ENCODE data around the gene KIAA2012.

The KIAA2012 gene

DNA sequence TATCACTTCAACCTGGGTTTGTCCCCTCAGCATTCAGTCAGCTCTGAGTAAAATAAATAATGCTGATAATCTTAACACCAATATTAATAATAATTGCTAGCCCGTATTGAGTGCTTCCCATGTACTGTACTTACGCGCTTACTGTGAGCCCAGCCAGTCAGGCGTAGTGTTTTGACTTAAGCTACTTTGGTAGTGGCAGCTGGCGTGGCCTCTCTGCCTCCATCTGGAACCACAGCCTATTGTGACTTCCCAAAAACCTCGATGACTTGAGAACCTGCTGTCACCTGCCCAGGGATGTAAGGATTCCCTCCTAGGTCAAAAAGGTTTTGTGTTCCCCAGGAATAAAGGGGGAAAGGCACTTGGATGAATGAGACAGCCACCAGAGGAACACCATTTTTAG, 112.1 kb downstream of the KIAA2012 start:
- TF ChIP-seq ARNTL (CRISPR knock-in tag; IDR thresholded peaks at IDR 0.05; ENCODE audit: borderline replicate concordance, low read depth) (no peak), OSR1 (CRISPR knock-in tag; IDR thresholded peaks at IDR 0.05) (no peak), ISL1 (CRISPR knock-in tag; IDR thresholded peaks at IDR 0.05) (no peak), ZNF565 (CRISPR knock-in tag; conservative IDR thresholded peaks at IDR 0.05; ENCODE audit: low read depth) (no peak)
- ATAC-seq, result peak; percentile 42

DNA sequence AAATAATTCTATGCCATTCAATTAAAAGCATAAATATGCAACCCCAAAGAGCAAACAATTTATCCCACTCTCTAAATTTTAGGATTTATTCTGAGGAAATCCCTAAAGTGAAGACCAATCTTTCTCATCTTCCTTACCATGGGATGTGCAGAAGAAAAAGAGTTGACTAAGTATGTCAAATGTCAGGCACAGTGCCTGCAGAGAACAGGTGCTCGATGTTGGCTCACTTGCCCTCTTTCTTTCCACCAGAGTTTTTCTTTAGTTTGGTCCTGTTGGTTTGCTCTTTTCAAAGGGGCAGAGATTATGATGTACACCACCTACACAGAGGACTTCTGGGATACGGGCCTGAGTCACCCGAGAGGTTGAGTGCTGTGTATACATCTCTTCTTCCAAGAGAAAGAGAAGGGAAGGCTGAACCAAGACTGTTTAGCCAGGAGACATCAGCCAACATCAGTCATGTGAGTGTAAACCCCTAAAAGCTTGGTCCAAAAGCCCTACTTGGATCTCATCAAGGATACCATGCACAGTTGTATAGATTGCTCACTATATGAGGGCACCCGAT, 113.7 kb downstream of the KIAA2012 start:
- ATAC-seq, result no peak
- no peak for TF ChIP-seq ZC3H10 (CRISPR knock-in tag; IDR thresholded peaks at IDR 0.05)
- TF ChIP-seq TCF4 (CRISPR knock-in tag; IDR thresholded peaks at IDR 0.05; ENCODE audit: borderline replicate concordance), result no peak
- TF ChIP-seq, protein P1, sequence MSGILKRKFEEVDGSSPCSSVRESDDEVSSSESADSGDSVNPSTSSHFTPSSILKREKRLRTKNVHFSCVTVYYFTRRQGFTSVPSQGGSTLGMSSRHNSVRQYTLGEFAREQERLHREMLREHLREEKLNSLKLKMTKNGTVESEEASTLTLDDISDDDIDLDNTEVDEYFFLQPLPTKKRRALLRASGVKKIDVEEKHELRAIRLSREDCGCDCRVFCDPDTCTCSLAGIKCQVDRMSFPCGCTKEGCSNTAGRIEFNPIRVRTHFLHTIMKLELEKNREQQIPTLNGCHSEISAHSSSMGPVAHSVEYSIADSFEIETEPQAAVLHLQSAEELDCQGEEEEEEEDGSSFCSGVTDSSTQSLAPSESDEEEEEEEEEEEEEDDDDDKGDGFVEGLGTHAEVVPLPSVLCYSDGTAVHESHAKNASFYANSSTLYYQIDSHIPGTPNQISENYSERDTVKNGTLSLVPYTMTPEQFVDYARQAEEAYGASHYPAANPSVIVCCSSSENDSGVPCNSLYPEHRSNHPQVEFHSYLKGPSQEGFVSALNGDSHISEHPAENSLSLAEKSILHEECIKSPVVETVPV (CRISPR knock-in tag; IDR thresholded peaks at IDR 0.05), result no peak
- no peak for TF ChIP-seq RARB (CRISPR knock-in tag; IDR thresholded peaks at IDR 0.05)
- no peak for TF ChIP-seq TOX (CRISPR knock-in tag; IDR thresholded peaks at IDR 0.05; ENCODE audit: borderline replicate concordance)
- no peak for TF ChIP-seq ZNF70 (CRISPR knock-in tag; IDR thresholded peaks at IDR 0.05)

DNA sequence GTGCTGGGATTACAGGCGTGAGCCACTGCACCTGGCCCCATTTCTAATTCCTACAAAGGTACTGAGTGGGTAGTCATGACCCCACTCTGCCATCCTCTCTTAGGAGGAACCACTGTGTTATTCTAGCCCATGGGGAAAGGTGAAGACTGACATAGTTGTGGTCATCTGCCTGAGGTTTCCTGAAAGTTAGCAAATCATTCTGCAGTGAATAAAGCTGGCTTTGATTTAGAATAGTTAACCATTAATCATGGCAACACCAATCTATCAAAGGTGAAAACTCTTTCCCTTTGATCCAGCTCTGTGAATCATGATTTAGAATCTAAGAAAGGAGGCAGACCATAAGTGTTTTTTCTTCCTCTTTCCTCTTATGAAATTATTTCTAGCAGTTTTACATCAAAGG, 114.5 kb downstream of the KIAA2012 start:
- TF ChIP-seq PPARA (CRISPR knock-in tag; IDR thresholded peaks at IDR 0.05; ENCODE audit: borderline replicate concordance), result no peak
- TF ChIP-seq, protein P1 (CRISPR knock-in tag; IDR thresholded peaks at IDR 0.05), result no peak
- TF ChIP-seq ESRRG (CRISPR knock-in tag; IDR thresholded peaks at IDR 0.05), result no peak
- TF ChIP-seq ISL1 (CRISPR knock-in tag; IDR thresholded peaks at IDR 0.05), result no peak
- no peak for TF ChIP-seq RARB (CRISPR knock-in tag; IDR thresholded peaks at IDR 0.05)
- TF ChIP-seq ZFP3 (CRISPR knock-in tag; IDR thresholded peaks at IDR 0.05), result no peak
- TF ChIP-seq BACH2 (CRISPR knock-in tag; IDR thresholded peaks at IDR 0.05; ENCODE audit: borderline replicate concordance), result no peak
- TF ChIP-seq, protein P2, sequence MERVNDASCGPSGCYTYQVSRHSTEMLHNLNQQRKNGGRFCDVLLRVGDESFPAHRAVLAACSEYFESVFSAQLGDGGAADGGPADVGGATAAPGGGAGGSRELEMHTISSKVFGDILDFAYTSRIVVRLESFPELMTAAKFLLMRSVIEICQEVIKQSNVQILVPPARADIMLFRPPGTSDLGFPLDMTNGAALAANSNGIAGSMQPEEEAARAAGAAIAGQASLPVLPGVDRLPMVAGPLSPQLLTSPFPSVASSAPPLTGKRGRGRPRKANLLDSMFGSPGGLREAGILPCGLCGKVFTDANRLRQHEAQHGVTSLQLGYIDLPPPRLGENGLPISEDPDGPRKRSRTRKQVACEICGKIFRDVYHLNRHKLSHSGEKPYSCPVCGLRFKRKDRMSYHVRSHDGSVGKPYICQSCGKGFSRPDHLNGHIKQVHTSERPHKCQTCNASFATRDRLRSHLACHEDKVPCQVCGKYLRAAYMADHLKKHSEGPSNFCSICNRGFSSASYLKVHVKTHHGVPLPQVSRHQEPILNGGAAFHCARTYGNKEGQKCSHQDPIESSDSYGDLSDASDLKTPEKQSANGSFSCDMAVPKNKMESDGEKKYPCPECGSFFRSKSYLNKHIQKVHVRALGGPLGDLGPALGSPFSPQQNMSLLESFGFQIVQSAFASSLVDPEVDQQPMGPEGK (CRISPR knock-in tag; IDR thresholded peaks at IDR 0.05; ENCODE audit: borderline replicate concordance), result no peak
- TF ChIP-seq GLIS3 (CRISPR knock-in tag; IDR thresholded peaks at IDR 0.05), result no peak
- TF ChIP-seq, protein P3, sequence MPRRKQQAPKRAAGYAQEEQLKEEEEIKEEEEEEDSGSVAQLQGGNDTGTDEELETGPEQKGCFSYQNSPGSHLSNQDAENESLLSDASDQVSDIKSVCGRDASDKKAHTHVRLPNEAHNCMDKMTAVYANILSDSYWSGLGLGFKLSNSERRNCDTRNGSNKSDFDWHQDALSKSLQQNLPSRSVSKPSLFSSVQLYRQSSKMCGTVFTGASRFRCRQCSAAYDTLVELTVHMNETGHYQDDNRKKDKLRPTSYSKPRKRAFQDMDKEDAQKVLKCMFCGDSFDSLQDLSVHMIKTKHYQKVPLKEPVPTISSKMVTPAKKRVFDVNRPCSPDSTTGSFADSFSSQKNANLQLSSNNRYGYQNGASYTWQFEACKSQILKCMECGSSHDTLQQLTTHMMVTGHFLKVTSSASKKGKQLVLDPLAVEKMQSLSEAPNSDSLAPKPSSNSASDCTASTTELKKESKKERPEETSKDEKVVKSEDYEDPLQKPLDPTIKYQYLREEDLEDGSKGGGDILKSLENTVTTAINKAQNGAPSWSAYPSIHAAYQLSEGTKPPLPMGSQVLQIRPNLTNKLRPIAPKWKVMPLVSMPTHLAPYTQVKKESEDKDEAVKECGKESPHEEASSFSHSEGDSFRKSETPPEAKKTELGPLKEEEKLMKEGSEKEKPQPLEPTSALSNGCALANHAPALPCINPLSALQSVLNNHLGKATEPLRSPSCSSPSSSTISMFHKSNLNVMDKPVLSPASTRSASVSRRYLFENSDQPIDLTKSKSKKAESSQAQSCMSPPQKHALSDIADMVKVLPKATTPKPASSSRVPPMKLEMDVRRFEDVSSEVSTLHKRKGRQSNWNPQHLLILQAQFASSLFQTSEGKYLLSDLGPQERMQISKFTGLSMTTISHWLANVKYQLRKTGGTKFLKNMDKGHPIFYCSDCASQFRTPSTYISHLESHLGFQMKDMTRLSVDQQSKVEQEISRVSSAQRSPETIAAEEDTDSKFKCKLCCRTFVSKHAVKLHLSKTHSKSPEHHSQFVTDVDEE (CRISPR knock-in tag; IDR thresholded peaks at IDR 0.05), result no peak
- TF ChIP-seq ZC3H10 (CRISPR knock-in tag; IDR thresholded peaks at IDR 0.05), result no peak
- TF ChIP-seq, protein P4, sequence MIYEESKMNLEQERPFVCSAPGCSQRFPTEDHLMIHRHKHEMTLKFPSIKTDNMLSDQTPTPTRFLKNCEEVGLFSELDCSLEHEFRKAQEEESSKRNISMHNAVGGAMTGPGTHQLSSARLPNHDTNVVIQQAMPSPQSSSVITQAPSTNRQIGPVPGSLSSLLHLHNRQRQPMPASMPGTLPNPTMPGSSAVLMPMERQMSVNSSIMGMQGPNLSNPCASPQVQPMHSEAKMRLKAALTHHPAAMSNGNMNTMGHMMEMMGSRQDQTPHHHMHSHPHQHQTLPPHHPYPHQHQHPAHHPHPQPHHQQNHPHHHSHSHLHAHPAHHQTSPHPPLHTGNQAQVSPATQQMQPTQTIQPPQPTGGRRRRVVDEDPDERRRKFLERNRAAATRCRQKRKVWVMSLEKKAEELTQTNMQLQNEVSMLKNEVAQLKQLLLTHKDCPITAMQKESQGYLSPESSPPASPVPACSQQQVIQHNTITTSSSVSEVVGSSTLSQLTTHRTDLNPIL (CRISPR knock-in tag; IDR thresholded peaks at IDR 0.05; ENCODE audit: low read depth), result no peak
- no peak for TF ChIP-seq ZFP30 (CRISPR knock-in tag; IDR thresholded peaks at IDR 0.05)
- TF ChIP-seq, protein P5, sequence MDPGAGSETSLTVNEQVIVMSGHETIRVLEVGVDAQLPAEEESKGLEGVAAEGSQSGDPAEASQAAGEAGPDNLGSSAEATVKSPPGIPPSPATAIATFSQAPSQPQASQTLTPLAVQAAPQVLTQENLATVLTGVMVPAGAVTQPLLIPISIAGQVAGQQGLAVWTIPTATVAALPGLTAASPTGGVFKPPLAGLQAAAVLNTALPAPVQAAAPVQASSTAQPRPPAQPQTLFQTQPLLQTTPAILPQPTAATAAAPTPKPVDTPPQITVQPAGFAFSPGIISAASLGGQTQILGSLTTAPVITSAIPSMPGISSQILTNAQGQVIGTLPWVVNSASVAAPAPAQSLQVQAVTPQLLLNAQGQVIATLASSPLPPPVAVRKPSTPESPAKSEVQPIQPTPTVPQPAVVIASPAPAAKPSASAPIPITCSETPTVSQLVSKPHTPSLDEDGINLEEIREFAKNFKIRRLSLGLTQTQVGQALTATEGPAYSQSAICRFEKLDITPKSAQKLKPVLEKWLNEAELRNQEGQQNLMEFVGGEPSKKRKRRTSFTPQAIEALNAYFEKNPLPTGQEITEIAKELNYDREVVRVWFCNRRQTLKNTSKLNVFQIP (CRISPR knock-in tag; IDR thresholded peaks at IDR 0.05; ENCODE audit: borderline replicate concordance, low read depth), result no peak
- TF ChIP-seq OSR1 (CRISPR knock-in tag; IDR thresholded peaks at IDR 0.05), result no peak
- TF ChIP-seq ZNF70 (CRISPR knock-in tag; IDR thresholded peaks at IDR 0.05), result no peak
- no peak for TF ChIP-seq ZNF8 (CRISPR knock-in tag; IDR thresholded peaks at IDR 0.05)
- TF ChIP-seq CSDC2 (CRISPR knock-in tag; IDR thresholded peaks at IDR 0.05), result no peak
- TF ChIP-seq TOX (CRISPR knock-in tag; IDR thresholded peaks at IDR 0.05; ENCODE audit: borderline replicate concordance), result no peak
- ATAC-seq, result no peak
